K562 (cell line): Measurements from ENCODE around the gene SUMF1. TPM values are rescaled to one million over a fixed set of nuclear protein-coding genes. Genes with fewer than 3 reads are reported as not detected.

Experiments used
- ATAC-seq: fragments of 200-7000 bp; cut with Tn5 transposase; 3 replicates; pipeline ENCODE4 v1.9.1; 2020; ENCODE audit warnings: moderate library complexity
- BruUV-seq: library from RNA; stranded (reverse); fragments of 400-500 nt; replicated peaks from 2 replicates; lab custom pipeline; 2021; lab: Mats Ljungman, UMichigan
- CTCF ChIA-PET: fragments of 300-600 bp; formaldehyde crosslinking; extraction: SDS; loops from one replicate; lab custom pipeline; 2021; ENCODE audit warnings: low intra/inter-chr PET ratio; lab: Yijun Ruan, JAX
- POLR2A ChIA-PET: fragments of 300-600, 350-650 bp; sonication (Branson Sonifier 250); formaldehyde crosslinking; extraction: SDS; loops from one replicate; lab custom pipeline; 2021; ENCODE audit warnings: antibody characterized with exemption, inconsistent platforms; lab: Yijun Ruan, JAX
- DNase-seq, 4 experiments: peaks; one replicate each; pipeline versions ENCODE4 v3.0.0 to v3.0.0-alpha.2; 2011 to 2018; ENCODE audit warnings: low spot score in 3 of 4, mixed read lengths in 3 of 4; ENCODE audit errors: extremely low read depth in 1 of 4
- FAIRE-seq: peaks from 2 replicates; lab custom pipeline; 2011; peaks lifted over from hg19 to GRCh38; lab: Jason Lieb, UNC
- H2AFZ ChIP-seq: 2 replicates; pipeline ENCODE4 v1.6.0; 2011; ENCODE audit warnings: low read depth, low read length, control low read depth, inconsistent platforms
- H3K27ac ChIP-seq: fragments of 200-600 bp; 3 replicates; pipeline ENCODE4 v1.8.0; 2011; ENCODE audit warnings: low read depth, mild to moderate bottlenecking, control low read depth, inconsistent platforms, low read length, moderate library complexity, mixed read lengths; ENCODE audit errors: extremely low read depth
- H3K27me3 ChIP-seq, 2 experiments: fragments of 300-600 bp in 1 of 2; 2 replicates in 1 of 2; 3 replicates in 1 of 2; pipeline versions ENCODE4 v1.6.0 to v1.8.0; 2011; ENCODE audit warnings: inconsistent platforms in 2 of 2, low read length in 2 of 2, mild to moderate bottlenecking in 1 of 2, mixed read lengths in 1 of 2, moderate library complexity in 1 of 2; ENCODE audit not compliant: control insufficient read depth in 2 of 2, insufficient read depth in 2 of 2
- H3K36me3 ChIP-seq: fragments of 300-600 bp; 3 replicates; pipeline ENCODE4 v1.8.0; 2011; ENCODE audit warnings: mild to moderate bottlenecking, low read length, inconsistent platforms; ENCODE audit not compliant: control insufficient read depth, insufficient read depth
- H3K4me1 ChIP-seq, 2 experiments: fragments of 200-600 bp in 1 of 2; replicated peaks in 1 of 2; 2 replicates in 1 of 2; 3 replicates in 1 of 2; pipeline versions ENCODE4 v1.5.1 to v1.8.0; 2011; ENCODE audit warnings: inconsistent platforms in 2 of 2, low read length in 2 of 2, mild to moderate bottlenecking in 1 of 2, mixed read lengths in 1 of 2, moderate library complexity in 1 of 2; ENCODE audit not compliant: control insufficient read depth in 2 of 2, insufficient read depth in 2 of 2
- H3K4me2 ChIP-seq: 2 replicates; pipeline ENCODE4 v1.6.1; 2011; ENCODE audit warnings: low read length, control low read depth, inconsistent platforms, mixed read lengths; ENCODE audit not compliant: insufficient read depth
- H3K4me3 ChIP-seq: fragments of 200-600 bp; sonication (generic), shearing (Covaris generic); 2 replicates; pipeline ENCODE4 v1.5.1; 2016; ENCODE audit warnings: control low read depth, inconsistent platforms
- H3K79me2 ChIP-seq: fragments of 200-600 bp; 3 replicates; pipeline ENCODE4 v1.8.0; 2011; ENCODE audit warnings: low read length, inconsistent platforms; ENCODE audit not compliant: control insufficient read depth, insufficient read depth
- H3K9ac ChIP-seq, 2 experiments: 2 replicates each; pipeline versions ENCODE4 v1.6.0 to v1.6.1; 2011; ENCODE audit warnings: low read depth in 2 of 2, low read length in 2 of 2, control low read depth in 1 of 2, inconsistent platforms in 1 of 2, mild to moderate bottlenecking in 1 of 2, mixed read lengths in 1 of 2; ENCODE audit not compliant: insufficient read depth in 1 of 2
- H3K9me1 ChIP-seq: one replicate; pipeline ENCODE4 v1.6.0; 2011; ENCODE audit warnings: inconsistent platforms, mild to moderate bottlenecking, low read length, moderate library complexity; ENCODE audit not compliant: control insufficient read depth, insufficient read depth
- H3K9me3 ChIP-seq: replicated peaks from 2 replicates; pipeline ENCODE4 v1.5.1; 2011; ENCODE audit warnings: low read depth, low read length, inconsistent platforms; ENCODE audit not compliant: control insufficient read depth, insufficient read depth
- H4K20me1 ChIP-seq: replicated peaks from 2 replicates; pipeline ENCODE4 v1.6.1; 2011; ENCODE audit warnings: low read length, inconsistent platforms, mixed read lengths; ENCODE audit not compliant: control insufficient read depth, insufficient read depth
- C11orf30 ChIP-seq: fragments of 450-650 bp; IDR thresholded peaks from 2 replicates; pipeline ENCODE4 v1.6.1; 2016; ENCODE audit warnings: low read depth, mild to moderate bottlenecking
- FOSL1 ChIP-seq: fragments of 200-800 bp; sonication (Bioruptor generic); conservative IDR thresholded peaks from 2 replicates; pipeline ENCODE4 v1.6.1; 2016; ENCODE audit warnings: missing genetic modification characterization, missing compliant biosample characterization
- GTF2F1 ChIP-seq: IDR thresholded peaks from 2 replicates; pipeline ENCODE4 v1.6.1; 2011; ENCODE audit warnings: low read depth, low read length, improper control_type of control experiment
- LEF1 ChIP-seq: fragments of 450-650 bp; IDR thresholded peaks from 2 replicates; pipeline ENCODE4 v1.6.1; 2016; ENCODE audit warnings: mild to moderate bottlenecking
- MAFF ChIP-seq: IDR thresholded peaks from 2 replicates; pipeline ENCODE4 v1.6.1; 2012; ENCODE audit warnings: low read length, improper control_type of control experiment
- MAFG ChIP-seq: fragments of 450-650 bp; conservative IDR thresholded peaks from 2 replicates; pipeline ENCODE4 v1.6.1; 2016; ENCODE audit warnings: missing genetic modification characterization, missing compliant biosample characterization
- MAFK ChIP-seq: IDR thresholded peaks from 2 replicates; pipeline ENCODE4 v1.6.1; 2011; ENCODE audit warnings: low read length, improper control_type of control experiment
- POLR2B ChIP-seq: fragments of 450-650 bp; IDR thresholded peaks from 2 replicates; pipeline ENCODE4 v1.6.1; 2018; ENCODE audit warnings: low read depth; ENCODE audit not compliant: partially characterized antibody
- STAT5B ChIP-seq: fragments of 250-450 bp; sonication (Bioruptor Pico); IDR thresholded peaks from 2 replicates; pipeline ENCODE4 v1.8.0; 2021; ENCODE audit warnings: mild to moderate bottlenecking, inconsistent platforms
- TCF3 ChIP-seq: sonication (generic); formaldehyde crosslinking; IDR thresholded peaks from 2 replicates; pipeline ENCODE4 v1.4.0; 2020; ENCODE audit warnings: mild to moderate bottlenecking, missing genetic modification reagents
- THRAP3 ChIP-seq: fragments of 450-650 bp; IDR thresholded peaks from 2 replicates; pipeline ENCODE4 v1.6.1; 2016; ENCODE audit warnings: mild to moderate bottlenecking, inconsistent platforms, borderline replicate concordance
- ZNF316 ChIP-seq: fragments of 450-650 bp; IDR thresholded peaks from 2 replicates; pipeline ENCODE4 v1.6.1; 2016
- ZNF436 ChIP-seq: fragments of 250-450, 450-650 bp; sonication (Bioruptor Pico); formaldehyde crosslinking; IDR thresholded peaks from 2 replicates; pipeline ENCODE4 v1.7.0; 2020; ENCODE audit warnings: mild to moderate bottlenecking
- WGBS: fragments of 100-300 bp; shearing (Covaris generic); methylation state at CpG from one replicate; pipeline ENCODE4 v1.1.6; 2016; ENCODE audit warnings: low coverage, mixed read lengths; ENCODE audit not compliant: insufficient coverage; ENCODE audit errors: missing lambda C conversion rate; 5-methylcytosine and 5-hydroxymethylcytosine counted together
- in situ Hi-C: fragments of 300-500 bp; cut with MboI; formaldehyde crosslinking; loops from 4 replicates; pipeline ENCODE4 v1.15.0; 2018; ENCODE audit warnings: inconsistent platforms, mixed read lengths
- intact Hi-C: fragments of 100-400 bp; cut with micrococcal nuclease; formaldehyde crosslinking; loops from 2 replicates; pipeline ENCODE4 v1.14.2; 2022
- polyA plus RNA-seq, 8 experiments: library from polyadenylated mRNA; depleted of rRNA in 4 of 8; stranded (reverse) in 5 of 8; unstranded in 3 of 8; fragments of >200 nt; fragmentation: Nextera tagmentation in 2 of 8; fragmentation: Illumina TruSeq in 1 of 8; extraction: Ambion mirVana in 2 of 8; extraction: Trizol in 1 of 8; gene quantifications; 2 replicates each; pipeline versions ENCODE4 v1.2.1 to v1.2.3, GENCODE V29; 2011 to 2014; ENCODE audit warnings: inconsistent platforms in 1 of 8, missing spikeins in 1 of 8
- total RNA-seq, 7 experiments: library from RNA; depleted of rRNA in 6 of 7; stranded (reverse); fragments of >200 nt in 6 of 7; fragmentation: Illumina TruSeq in 2 of 7; extraction: Trizol in 2 of 7; gene quantifications; 2 replicates each; pipeline versions ENCODE4 v1.2.1 to v1.2.3, GENCODE V29; 2011 to 2021; ENCODE audit warnings: low replicate concordance in 1 of 7
- TF ChIP-seq, protein P1 (sequence below): fragments of 250-450 bp; sonication (Bioruptor Pico); IDR thresholded peaks from 2 replicates; pipeline ENCODE4 v1.5.0; 2021
- TF ChIP-seq, protein P2 (sequence below): fragments of 250-450 bp; sonication (Bioruptor Pico); IDR thresholded peaks from 2 replicates; pipeline ENCODE4 v1.8.0; 2022; ENCODE audit warnings: moderate library complexity, mild to moderate bottlenecking, inconsistent platforms

The SUMF1 gene
- total and polyA plus RNA-seq, 9 of the 15 experiments (the other 6 are each of a cell fraction or from before 2014, with no cell fraction given) = 1.3 to 7.4 (median 4.2) TPM

DNA sequence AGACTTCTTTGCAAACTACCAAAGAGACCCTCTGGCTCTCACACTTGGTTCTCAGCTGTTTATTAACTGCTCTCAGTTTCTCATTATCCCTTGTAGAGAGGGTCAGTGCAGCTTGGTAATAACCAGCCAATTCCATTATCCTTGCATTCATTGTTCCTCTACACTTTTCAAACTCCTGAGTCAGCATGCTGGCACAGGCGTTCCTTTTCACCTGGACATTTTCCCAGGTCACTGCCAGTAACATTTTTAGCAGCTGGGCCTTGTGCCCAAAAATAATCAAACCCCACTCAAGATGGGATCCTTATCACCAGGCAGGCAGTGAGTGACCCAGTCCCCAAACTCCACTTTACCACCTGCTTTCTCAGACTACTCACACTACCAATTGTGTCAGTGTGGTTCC, 4.8 kb upstream of the SUMF1 start:
- no peaks in the 10 kb centered on the region for H3K36me3 ChIP-seq
- WGBS = 18% methylated on average over 1 of the region's 1 CpG
- H2AFZ ChIP-seq = 0 out of 2 replicates have a peak overlapping the region, but pooled peaks have one; percentile 9
- POLR2A ChIA-PET = no interaction called here
- intact Hi-C loops (no loop called here), in situ Hi-C loops (no loop called here)
- H3K4me2 ChIP-seq = no peak overlapping the region
- H3K4me3 ChIP-seq = no peak overlapping the region
- H3K79me2 ChIP-seq = no peaks in the 10 kb centered on the region
- DNase-seq (no peak), ATAC-seq (no peak), FAIRE-seq (no peak)
- peak; percentile 46 for TF ChIP-seq MAFF
- TF ChIP-seq C11orf30 = peak; percentile 66
- no peak for TF ChIP-seq STAT5B
- TF ChIP-seq MAFG = peak; percentile 45; the same call in 1 of the 2 replicates
- TF ChIP-seq ZNF436 = no peak
- TF ChIP-seq MAFK = peak; percentile 54
- peak; percentile 75 for TF ChIP-seq ZNF316
- H3K27me3 ChIP-seq = no peaks in the 10 kb centered on the region
- H3K9ac ChIP-seq = no peak overlapping the region
- BruUV-seq = no TSS peak
- CTCF ChIA-PET = no interaction called here
- no peaks in the 10 kb centered on the region for H3K9me1 ChIP-seq
- H3K9me3 ChIP-seq = no peaks in the 10 kb centered on the region
- no peaks in the 10 kb centered on the region for H4K20me1 ChIP-seq
- H3K4me1 ChIP-seq = peaks cover 11 to 17% of the 10 kb centered on the region in 2 experiments
- H3K27ac ChIP-seq = no peak overlapping the region

DNA sequence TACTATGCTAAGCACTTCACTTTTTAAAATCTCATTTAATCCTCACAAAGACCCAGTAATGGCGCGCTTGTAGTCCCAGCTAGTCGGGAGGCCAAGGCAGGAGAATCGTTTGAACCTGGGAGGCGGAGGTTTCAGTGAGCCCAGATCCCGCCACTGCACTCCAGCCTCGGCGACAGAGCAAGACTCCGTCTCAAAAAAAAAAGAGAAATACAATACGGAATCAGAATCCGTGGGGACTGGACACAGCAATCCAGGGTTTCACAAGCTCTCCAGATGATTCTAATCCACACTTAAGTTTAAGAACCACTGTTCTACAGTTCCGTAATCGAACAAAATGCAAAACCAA, 426 bp upstream of the SUMF1 start:
- ATAC-seq (no peak), FAIRE-seq (no peak), DNase-seq (no peak)
- CTCF ChIA-PET = no interaction called here
- H2AFZ ChIP-seq = peak overlapping the region; percentile 100
- in situ Hi-C loops (no loop called here), intact Hi-C loops (loop anchor here (1.0 to 10.0 kb wide), 3 partner anchors 26 to 160 kb away; partner anchors contain the start of gene ITPR1)
- peak overlapping the region in 1 of 2 experiments; percentile 76; a peak in 2 of 4 replicates for H3K9ac ChIP-seq
- H3K9me1 ChIP-seq = no peaks in the 10 kb centered on the region
- POLR2A ChIA-PET = interaction anchor here (0.5 to 4.4 kb wide), 10 partner anchors 9 to 1394 kb away, joined by 3 to 54 read pairs (median 3); partner anchors contain the start of gene ITPR1
- H3K79me2 ChIP-seq = peaks cover 2% of the 10 kb centered on the region; the same call in 1 of the 3 replicates
- peak overlapping the region; percentile 75 for H3K27ac ChIP-seq
- BruUV-seq = TSS peak; percentile 49
- no peaks in the 10 kb centered on the region for H3K27me3 ChIP-seq
- H3K9me3 ChIP-seq = no peaks in the 10 kb centered on the region
- peak overlapping the region; percentile 71 for H3K4me3 ChIP-seq
- H3K36me3 ChIP-seq = no peaks in the 10 kb centered on the region
- peaks cover 8 to 14% of the 10 kb centered on the region in 2 experiments; a peak in 4 of 5 replicates for H3K4me1 ChIP-seq
- peak overlapping the region; percentile 87 for H3K4me2 ChIP-seq
- H4K20me1 ChIP-seq = no peaks in the 10 kb centered on the region
- WGBS = 65% methylated on average over 13 of the region's 13 CpGs
- TF ChIP-seq, protein P1, sequence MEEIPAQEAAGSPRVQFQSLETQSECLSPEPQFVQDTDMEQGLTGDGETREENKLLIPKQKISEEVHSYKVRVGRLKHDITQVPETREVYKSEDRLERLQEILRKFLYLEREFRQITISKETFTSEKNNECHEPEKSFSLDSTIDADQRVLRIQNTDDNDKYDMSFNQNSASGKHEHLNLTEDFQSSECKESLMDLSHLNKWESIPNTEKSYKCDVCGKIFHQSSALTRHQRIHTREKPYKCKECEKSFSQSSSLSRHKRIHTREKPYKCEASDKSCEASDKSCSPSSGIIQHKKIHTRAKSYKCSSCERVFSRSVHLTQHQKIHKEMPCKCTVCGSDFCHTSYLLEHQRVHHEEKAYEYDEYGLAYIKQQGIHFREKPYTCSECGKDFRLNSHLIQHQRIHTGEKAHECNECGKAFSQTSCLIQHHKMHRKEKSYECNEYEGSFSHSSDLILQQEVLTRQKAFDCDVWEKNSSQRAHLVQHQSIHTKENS = no peak
- no peak for TF ChIP-seq TCF3 (CRISPR knock-in tag)
- peak; percentile 92 for TF ChIP-seq THRAP3
- TF ChIP-seq, protein P2, sequence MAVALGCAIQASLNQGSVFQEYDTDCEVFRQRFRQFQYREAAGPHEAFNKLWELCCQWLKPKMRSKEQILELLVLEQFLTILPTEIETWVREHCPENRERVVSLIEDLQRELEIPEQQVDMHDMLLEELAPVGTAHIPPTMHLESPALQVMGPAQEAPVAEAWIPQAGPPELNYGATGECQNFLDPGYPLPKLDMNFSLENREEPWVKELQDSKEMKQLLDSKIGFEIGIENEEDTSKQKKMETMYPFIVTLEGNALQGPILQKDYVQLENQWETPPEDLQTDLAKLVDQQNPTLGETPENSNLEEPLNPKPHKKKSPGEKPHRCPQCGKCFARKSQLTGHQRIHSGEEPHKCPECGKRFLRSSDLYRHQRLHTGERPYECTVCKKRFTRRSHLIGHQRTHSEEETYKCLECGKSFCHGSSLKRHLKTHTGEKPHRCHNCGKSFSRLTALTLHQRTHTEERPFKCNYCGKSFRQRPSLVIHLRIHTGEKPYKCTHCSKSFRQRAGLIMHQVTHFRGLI (CRISPR knock-in tag) = no peak
- 0 out of 2 replicates have a peak, but pooled peaks have one; percentile 5 for TF ChIP-seq GTF2F1
- TF ChIP-seq FOSL1 (tag) = 0 out of 2 replicates have a peak, but pooled peaks have one; percentile 34
- no peak for TF ChIP-seq LEF1
- TF ChIP-seq POLR2B = no peak
